GM18502 (cell line): Measurements from ENCODE around the gene MRC1.
A peak's percentile ranks its signal among the peaks of the same experiment; 100 is the strongest.
"Not testable (repeated sequence)": the region's sequence is repeated elsewhere in the genome, so short reads cannot be mapped to it uniquely, and the experiment has no call there.

ENCODE experiments used
- ATAC-seq: cut with Tn5 transposase; IDR thresholded peaks from one replicate; pipeline ENCODE4 v1.9.1; 2021; ENCODE audit warnings: mild to moderate bottlenecking; ENCODE audit not compliant: unreplicated experiment, poor library complexity

The MRC1 gene

DNA sequence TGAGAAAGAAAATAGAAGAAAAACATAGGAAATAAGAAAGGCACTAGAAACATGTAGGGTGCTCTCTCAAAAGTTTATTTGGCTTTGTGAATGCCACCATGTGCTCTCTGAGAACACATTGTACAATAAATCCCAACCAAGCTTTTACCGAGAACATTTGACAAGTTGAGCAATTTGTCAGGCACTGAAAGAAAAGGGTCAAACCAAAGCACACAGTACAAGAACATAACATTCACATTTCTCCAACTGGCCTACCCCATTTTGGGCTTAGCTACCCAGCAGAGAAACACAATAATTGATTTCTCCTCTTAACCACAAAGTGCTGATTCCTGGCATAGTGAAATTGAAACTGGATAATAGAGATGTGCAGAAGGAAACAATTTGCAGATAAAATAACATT, 73.4 kb downstream of the MRC1 start:
- no peak for ATAC-seq

DNA sequence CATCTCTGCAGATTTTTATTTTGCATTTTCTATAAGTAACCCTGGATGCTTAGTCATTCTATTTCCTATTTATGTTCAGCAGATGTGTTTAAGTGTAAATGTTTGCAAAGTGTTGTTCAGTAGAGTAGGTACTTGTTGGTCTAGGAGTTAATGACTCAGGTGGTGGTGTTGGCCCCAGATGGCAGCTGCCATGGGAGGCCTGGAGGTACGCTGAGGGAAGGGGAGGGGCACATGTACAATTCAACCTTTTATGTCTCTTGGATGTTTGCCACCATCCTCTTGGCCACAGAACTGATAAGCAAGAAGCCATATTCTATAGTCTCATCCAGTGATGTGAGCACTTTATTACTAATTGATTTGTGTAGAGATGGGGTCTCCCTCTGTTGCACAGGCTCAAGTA, 74.5 kb downstream of the MRC1 start:
- ATAC-seq, result no peak

DNA sequence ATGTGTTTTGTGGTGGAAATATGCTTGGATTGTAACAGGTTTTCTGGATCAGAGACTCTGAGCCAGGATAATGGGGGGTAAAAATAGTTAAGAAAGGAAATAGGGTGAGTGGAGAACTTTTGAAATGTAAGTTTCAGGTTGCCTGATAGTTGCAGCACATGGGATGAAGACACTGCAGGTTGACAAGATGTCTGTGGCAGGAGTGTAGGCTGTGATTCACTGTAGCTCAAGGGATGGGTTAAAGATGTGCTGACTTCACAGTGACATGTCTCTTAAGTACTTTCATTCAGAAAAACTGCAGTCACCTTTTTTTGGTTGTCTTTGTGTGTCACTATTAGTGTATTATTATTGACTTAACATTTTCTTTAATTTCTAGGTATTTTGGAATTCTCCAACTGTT, 79.0 kb downstream of the MRC1 start:
- ATAC-seq, result no peak

GRCh38 chr10:17891435-17891834, 82.3 kb downstream of the MRC1 start:
- ATAC-seq, result no peak

GRCh38 chr10:17904564-17904963, 95.4 kb downstream of the MRC1 start:
- no peak for ATAC-seq

- no peak for ATAC-seq
Observed at GRCh38 chr10:17905491-17905890, 96.3 kb downstream of the MRC1 start.

- ATAC-seq, result no peak
Observed at GRCh38 chr10:17906002-17906401, 96.9 kb downstream of the MRC1 start.

- no peak for ATAC-seq
Observed at GRCh38 chr10:17907641-17908040, 98.5 kb downstream of the MRC1 start.

- ATAC-seq, result peak; percentile 71
Observed at GRCh38 chr10:17910125-17910789, 101.1 kb downstream of the MRC1 start.

DNA sequence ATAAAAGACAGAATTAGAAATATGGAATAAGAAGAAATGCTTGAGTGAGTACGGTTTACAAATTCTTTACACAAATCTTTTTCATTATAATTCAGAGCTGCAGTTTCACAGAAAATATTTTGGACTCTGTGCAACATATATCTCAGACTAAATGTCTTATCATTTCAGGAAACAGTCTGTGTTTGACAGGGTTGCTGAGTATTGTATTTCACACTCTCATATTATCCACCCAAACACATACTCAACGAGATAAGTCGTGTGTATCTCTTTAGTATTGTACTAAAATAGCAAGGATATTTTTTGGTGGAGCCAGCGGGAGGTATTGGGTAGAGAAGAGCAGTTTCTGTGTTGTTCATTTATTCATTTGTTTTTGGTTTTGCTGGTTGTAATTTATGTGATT, 103.6 kb downstream of the MRC1 start:
- ATAC-seq, result no peak

- ATAC-seq, result no peak
Observed at GRCh38 chr10:17913604-17914003, 104.5 kb downstream of the MRC1 start.

GRCh38 chr10:17914169-17915045, 105.3 kb downstream of the MRC1 start:
- no peak for ATAC-seq

GRCh38 chr10:17915181-17915580, 106.0 kb downstream of the MRC1 start:
- ATAC-seq, result no peak

GRCh38 chr10:17918187-17918903, 109.2 kb downstream of the MRC1 start:
- no peak for ATAC-seq

- ATAC-seq, result no peak
Observed at GRCh38 chr10:17921378-17921777, 112.2 kb downstream of the MRC1 start.

GRCh38 chr10:17923728-17924127, 114.6 kb downstream of the MRC1 start:
- no peak for ATAC-seq

- ATAC-seq, result no peak
Observed at GRCh38 chr10:17943033-17943745, 134.0 kb downstream of the MRC1 start.

GRCh38 chr10:17950269-17950668, 141.1 kb downstream of the MRC1 start:
- not testable (repeated sequence) for ATAC-seq

DNA sequence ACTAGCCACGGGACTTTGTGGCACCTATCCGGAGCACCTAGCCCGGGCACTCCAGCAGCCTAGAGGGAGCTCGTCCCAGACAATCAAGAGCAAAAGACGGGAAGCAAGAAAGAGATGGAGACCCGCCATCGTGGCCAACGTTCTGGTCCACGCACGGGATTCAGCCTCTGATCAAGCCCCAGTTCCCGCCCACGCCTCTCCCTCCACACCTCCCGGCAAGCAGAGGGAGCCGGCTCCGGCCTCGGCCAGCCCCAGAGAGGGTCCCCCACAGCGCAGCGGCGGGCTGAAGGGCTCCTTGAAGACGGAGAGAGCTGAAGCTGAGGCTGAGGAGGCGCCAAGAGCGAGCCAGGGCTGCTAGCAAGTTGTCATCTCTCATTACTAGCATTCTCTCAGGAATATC, 141.6 kb downstream of the MRC1 start:
- ATAC-seq, result no peak

DNA sequence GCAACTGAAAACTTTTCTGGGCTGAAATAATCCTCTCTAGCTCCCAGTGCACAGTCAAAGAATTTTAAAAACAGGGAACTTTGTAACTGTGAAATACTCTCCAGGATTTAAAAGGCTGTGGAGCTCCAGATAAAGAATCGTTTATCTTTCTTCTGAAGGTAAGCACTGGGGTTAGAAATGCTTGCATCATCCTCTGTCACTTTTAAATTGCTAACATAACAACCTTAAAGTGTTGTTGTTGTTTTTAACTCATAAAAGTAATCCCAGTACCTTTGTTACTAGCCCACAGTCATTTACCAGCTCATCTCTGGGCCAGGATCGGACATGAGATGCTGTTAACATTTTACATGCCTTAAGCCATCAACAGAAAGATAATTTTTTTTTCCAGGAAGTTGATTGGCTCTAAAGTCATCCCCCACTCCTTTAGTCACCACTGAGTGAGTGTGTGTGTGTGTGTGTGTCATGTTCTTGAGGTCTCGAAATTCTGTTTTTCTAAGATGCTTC, 142.8 kb downstream of the MRC1 start, which contains the start of gene SLC39A12:
Gene SLC39A12, plus strand, starts transcription at position 51 of the 504 bp plus-strand sequence. CDS start 1,359 bp downstream, outside the sequence.
- ATAC-seq, result no peak
